Measurements from ENCODE around the gene CEP128. TPM values are rescaled to one million over a fixed set of nuclear protein-coding genes. Genes with fewer than 3 reads are reported as not detected.

The CEP128 gene
- total RNA-seq, 1 experiment from 2014 or later = 4.9 TPM

- peak; percentile 57 for DNase-seq (ENCODE audit: low read depth)
Measured at GRCh38 chr14:80678436-80678835, 263.1 kb downstream of the CEP128 start.

GRCh38 chr14:80669426-80669825, 272.1 kb downstream of the CEP128 start:
- peak; percentile 55 for DNase-seq (ENCODE audit: low read depth)

DNA sequence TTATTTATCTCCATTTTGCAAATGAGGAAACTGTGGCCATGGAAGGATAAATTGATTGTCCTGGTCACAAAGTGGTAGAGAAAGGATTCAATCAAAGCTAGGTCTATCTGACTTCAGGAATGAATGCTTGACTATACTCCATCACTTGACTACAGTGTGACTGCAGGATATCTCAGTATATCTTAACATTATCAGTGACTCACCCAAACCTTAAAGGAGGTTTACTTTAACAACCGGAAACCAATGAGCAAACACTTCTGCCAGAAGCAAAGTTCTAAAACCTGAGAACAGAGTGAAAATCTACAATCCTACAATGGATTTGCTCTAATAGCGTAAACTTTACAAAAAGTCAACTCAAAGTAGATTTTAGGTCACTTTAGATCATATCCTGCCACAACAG, 277.0 kb downstream of the CEP128 start:
- peak; percentile 83 for DNase-seq (ENCODE audit: low read depth)

DNA sequence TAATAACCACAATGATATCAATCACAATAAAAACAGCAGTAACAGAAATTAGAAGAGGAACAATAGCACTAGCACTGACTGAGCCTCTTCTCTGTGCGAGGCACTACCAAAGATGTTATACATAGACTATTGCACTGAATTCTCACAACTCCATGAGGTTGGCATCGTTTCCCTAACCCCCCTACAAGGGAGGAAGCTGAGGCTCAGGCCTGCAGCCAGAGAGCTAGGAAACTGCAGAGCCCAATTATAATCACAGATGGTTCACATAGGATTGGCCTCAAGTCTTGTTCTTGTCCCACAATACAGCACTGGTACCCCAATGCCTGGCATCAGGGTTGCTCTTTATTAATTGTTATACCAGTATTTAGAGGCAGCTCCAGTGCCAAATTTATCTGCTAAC, 278.0 kb downstream of the CEP128 start:
- DNase-seq (ENCODE audit: low read depth) = no peak

GRCh38 chr14:80659783-80660182, 281.8 kb downstream of the CEP128 start:
- DNase-seq (ENCODE audit: low read depth) = no peak

DNA sequence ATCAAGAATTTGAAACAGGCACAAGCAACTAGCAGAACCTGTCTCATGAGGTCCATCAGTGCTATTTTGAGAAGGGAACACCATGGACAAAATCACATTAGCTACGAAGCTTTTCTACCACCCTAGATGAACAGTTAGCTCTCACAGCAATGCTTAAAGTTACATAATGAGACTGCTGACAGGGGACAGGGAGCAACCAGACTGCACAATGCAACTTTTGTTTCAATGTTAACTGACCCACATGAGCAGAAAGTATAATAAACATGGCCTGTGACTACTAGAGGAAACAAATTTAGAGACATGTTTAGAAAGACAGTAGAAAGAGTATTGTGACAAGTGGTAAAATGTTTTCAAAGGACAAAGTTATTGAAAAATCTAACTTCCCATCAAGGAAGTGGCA, 282.8 kb downstream of the CEP128 start:
- no peak for DNase-seq (ENCODE audit: low read depth)

DNA sequence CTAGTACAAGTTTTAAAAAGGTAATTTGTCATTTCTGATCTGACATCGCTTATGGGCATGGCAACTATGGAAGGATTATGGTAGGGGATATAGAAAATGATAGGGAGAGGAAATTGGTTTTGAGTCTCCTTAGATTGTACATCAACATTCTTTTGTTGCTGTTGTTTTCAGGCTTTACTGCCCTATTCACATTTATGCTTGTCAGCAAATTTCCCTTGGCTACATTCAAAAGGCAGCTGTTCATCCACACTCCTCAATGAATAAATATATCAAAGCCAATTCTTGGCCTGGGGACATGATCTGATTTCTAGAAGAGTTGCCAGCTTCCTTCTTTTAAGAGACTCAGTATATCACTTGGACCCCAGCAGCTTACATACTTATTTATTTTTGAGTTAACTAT, 283.4 kb downstream of the CEP128 start:
- no peak for DNase-seq (ENCODE audit: low read depth)

DNA sequence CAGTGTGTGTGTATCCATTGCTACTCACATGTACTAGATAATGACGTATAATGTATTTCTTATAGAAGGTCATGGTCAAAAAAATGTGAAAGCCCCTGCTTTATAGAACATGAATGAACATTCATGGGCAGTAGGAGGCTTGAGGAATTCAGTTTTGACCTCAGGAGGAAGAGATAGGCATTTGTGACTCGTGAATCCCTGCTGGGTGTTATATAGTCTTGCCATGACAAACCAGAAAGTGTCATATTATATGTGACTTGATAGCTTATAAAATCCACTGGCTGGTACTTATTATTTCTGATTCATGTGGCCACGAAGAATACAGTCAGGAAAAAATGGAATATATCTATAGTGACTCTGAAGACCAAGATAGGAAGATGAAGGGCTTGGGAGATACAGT, 287.6 kb downstream of the CEP128 start:
- peak; percentile 39 for DNase-seq (ENCODE audit: low read depth)

DNA sequence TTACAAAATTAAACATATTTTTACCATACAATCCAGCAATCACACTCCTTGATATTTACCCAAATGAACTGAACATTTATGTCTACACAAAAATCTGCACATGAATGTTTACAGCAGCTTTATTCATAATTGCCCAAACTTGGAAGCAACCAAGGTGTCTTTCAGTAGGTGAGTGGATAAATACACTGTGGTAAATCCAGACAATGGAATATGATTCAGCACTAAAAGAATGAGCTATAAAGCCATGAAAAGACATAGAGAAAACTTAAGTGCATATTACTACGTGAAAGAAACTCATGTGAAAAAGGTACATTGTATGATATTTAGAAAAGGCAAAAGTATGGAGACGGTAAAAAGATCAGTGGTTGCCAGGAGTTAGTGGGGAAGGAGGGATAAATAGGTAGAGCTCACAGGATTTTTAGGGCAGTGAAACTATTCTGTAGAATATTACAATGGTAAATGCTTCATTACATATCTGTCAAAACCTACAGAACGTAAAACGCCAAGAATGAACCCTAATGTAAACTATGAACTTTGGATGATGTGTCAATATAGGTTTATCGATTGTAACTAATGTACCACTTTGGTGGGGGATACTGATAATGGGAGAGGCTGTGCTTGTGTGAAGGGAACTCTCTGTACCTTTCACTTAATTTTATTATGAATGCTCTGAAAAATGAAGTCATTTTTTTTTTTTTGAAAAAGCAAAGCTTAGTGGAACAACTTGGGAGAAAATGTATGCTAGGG, 295.7 kb downstream of the CEP128 start:
- DNase-seq (ENCODE audit: low read depth) = no peak

DNA sequence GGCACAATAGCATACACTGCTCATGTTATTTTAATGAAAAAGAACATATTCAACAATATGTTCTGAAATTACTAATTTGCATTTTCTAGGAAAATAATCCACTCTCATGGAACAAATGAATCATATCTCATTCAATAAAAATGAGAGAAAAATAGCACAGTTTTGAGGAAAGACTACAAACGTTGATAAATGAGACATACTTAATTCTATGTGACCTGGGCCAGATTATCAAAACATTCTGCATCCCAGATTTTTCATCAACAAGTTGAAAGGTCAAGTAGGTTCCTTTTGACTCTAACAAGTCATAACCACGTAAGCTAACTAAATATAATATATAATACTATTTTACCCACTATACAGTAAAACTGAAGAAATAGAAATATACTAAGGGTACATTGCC, 296.7 kb downstream of the CEP128 start:
- DNase-seq (ENCODE audit: low read depth) = no peak

- peak; percentile 82 for DNase-seq (ENCODE audit: low read depth)
Measured at GRCh38 chr14:80638620-80639515, 302.7 kb downstream of the CEP128 start.

DNA sequence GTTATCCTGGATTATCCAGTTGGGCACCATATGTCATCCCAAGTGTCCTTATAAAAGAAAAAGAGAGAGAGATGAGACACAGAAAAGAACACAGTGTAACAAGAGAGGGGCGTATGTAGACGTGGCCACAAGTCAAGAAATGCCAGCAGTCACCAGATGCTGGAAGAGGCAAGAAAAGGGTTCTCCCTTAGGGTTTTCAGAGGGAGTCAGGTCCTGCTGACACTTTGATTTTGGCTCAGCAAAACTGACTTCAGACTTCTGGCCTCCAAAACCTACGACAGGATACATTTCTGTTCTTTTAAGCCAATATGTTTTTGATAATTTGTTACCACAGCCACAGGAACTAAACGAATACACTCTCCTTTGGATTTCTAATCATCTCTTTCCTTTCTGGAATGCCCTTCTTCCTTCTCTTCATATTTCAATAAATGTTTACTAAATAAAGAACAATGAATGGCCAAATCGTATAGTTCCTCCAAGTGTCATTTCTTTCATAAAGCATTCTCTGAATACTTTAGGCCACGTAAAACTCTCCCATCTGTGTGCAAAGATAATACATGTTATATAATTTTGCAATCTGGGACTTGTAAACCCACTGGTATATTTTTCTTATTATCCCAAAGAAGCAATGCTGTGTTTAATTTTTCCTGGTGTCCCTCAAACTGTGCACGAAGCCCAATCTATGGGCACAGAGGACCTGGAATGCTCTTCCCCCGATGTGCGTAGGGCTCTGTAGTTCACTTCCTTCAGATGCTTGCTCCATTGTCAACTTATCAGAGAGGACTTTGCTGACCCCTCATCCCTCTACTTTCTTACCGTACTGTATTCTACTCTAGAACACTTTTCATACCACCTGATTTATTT, 303.6 kb downstream of the CEP128 start:
- DNase-seq (ENCODE audit: low read depth) = peak; percentile 29

DNA sequence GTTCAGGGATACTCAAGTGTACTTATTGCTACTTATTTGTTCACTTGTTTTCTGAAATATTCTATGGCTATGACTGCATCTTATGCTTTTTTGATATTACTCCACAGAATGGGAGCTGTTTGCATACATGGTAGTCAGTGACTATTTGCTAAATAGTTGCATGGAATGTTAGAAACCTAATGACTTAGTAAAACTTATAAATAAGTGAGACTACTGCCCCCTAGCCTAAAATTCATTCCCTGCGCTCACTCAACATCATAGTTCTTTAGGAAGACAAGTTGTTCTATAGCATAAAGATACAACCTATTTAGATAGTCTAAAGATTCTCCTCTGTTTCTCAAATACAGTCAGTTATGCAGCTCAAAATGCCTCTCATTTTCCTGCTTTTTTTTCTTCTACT, 305.5 kb downstream of the CEP128 start:
- peak; percentile 35 for DNase-seq (ENCODE audit: low read depth)

DNA sequence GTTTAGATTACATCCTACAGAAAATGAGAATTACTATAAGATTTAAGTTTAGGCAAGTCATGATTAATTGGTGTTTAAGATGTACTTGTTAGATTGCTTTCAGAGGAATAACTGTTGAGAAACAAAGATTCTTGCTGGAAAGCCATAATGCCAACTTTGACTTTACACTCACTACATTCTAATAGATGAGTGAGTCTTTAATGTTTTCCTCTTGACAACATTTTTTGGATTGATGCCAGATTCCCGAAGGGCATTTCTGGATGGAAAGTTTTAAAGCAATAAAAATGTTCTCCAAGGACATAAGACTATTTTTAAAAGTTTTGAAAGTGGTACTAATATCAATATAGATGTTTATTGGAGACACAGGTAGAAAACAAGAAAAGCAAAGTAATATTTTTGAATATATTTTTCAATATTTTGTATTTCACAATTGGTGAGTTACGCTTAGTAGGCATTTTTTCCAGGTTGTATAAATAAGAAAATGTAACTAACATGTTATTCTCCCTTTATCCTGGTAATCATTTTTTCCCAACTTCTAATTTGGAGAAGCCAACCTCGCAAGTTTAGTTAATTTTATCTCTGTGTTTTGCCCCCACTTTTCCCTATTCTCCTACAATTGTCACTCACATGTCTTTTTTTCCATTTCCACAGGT, 307.3 kb downstream of the CEP128 start:
- peak; percentile 85 for DNase-seq (ENCODE audit: low read depth)

DNA sequence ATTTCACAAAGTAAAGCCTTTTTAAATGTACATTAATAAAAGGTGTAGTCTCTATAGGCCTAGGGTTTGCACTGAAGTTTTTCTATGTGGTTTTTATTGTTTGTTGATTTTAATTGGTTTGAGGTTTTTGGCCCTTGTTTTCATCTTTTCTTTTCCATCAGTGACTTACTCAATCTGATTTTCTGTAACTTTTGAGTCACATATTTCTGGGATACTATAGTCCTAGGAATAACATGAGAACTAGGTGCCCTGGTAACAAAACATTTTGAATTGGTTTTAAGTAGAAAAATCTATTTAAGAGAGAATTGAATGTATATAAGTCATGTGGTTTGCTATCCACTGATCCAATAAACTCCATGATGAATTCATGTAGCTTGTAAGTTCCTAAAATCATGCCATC, 311.9 kb downstream of the CEP128 start:
- DNase-seq (ENCODE audit: low read depth) = peak; percentile 58

DNA sequence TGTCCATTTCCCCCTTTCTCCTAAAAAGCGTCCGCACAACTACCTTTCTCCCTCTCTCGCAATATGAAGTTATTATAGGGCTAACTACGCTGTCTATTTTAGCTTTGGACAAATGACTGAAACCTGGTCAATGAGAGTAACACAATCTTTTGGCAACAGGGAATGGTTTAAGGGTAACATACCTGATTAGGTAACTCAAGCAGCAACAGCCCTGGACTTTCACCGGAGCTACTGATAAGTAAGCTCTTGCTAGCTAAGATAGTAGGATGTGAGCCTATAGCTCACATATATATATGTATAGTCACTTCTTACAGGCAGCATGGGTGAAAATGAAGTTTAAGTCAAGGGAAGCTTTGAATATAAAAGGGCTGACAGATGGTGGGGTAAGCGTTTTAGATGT, 313.0 kb downstream of the CEP128 start:
- no peak for DNase-seq (ENCODE audit: low read depth)

DNA sequence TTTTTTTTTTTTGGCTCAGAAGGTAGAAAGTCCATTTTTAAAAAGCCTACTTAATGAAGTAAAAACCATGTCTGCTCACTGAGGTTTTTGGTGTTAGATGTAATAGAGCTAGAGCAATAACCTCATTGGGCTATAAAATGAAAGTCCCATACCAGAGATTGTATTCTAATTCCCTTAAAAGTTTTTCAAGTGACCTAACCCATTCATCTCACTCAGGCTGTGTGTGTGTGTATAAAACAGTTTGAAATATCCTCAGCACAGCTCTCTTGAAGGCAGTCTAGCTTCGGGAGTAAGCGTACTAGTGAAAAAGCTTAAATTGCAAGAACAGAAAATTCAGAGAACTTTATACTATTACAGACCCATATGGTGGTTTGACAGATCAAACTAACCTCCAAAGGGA, 313.8 kb downstream of the CEP128 start:
- no peak for DNase-seq (ENCODE audit: low read depth)

DNA sequence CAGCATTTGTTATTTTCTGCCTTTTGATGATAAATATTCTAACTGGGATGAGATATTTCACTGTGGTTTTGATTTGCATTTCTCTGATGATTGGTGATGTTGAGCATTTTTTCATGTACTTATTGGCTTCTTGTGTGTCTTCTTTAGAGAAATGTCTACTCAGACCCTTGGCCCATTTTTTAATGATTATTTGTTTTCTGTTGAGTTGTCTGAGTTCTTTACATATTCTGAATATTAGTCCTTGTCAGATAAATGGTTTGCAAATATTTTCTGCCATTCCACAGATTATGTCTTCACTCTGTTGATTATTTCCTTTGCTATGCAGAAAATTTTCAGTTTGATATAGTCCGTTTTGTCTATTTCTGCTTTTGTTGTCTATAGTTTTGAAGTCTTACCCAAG, 317.0 kb downstream of the CEP128 start:
- DNase-seq (ENCODE audit: low read depth) = no peak

DNA sequence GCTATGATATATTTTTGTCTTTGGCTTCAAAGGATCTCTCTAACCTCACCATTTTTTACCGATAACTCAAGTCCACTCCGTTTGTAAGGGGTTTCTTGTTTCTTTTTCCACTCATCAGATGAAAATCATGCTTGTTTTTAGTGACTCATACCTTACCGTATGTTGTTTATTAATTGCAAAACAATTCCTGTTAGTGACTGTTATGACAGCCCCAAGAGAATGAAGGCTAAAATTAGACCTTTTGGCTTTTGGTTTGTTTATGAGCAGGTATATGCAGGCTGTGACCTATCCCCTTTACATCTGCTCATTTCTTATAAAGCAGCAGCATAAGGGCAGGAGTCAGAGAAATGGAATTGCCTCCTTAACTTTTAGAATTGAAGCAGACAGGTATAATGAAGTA, 319.8 kb downstream of the CEP128 start:
- DNase-seq (ENCODE audit: low read depth) = peak; percentile 81

- DNase-seq (ENCODE audit: low read depth) = no peak
Measured at GRCh38 chr14:80620434-80620833, 321.1 kb downstream of the CEP128 start.

DNA sequence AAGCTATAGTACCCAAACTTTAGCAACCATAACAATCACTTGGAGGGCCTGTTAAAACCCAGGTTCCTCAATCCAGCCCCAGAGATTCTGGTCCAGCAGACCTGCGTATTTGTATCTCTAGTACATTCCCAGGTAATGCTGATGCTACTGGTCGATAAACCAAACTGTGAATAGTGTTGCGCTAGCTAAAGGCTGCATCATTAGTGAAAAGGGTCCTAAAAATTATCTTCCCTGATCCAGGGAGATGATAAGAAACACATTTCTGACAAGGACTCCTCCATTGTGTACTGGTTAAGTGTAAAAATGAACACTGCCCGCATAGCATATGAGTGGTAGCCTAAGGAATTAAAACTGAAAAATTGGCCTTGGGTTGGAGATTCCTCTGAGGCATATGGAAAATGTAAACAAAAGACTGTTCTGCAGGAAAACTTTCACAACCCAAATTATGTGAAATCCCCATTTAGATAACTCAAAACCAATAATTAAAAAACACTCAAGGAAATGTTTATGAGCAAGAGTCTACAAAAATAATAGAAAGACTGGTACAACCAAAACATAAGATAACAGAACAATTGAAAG, 322.7 kb downstream of the CEP128 start:
- no peak for DNase-seq (ENCODE audit: low read depth)
